DOHH2 (cell line): ENCODE data around the gene IBA57.

Experiments used
- EZH2phosphoT487 ChIP-seq: fragments of 200-600 bp; sonication (generic); IDR thresholded peaks from 2 replicates; pipeline ENCODE4 v1.6.1; 2017; ENCODE audit warnings: borderline replicate concordance, mild to moderate bottlenecking, antibody characterized with exemption, low read length, moderate library complexity, mixed read lengths
- TF ChIP-seq, protein P1 (sequence below): fragments of 200-600 bp; sonication (generic); IDR thresholded peaks from one replicate; pipeline ENCODE4 v1.5.1; 2014; ENCODE audit warnings: antibody characterized with exemption, mild to moderate bottlenecking, low read depth, low read length; ENCODE audit not compliant: poor library complexity, severe bottlenecking

DNA sequence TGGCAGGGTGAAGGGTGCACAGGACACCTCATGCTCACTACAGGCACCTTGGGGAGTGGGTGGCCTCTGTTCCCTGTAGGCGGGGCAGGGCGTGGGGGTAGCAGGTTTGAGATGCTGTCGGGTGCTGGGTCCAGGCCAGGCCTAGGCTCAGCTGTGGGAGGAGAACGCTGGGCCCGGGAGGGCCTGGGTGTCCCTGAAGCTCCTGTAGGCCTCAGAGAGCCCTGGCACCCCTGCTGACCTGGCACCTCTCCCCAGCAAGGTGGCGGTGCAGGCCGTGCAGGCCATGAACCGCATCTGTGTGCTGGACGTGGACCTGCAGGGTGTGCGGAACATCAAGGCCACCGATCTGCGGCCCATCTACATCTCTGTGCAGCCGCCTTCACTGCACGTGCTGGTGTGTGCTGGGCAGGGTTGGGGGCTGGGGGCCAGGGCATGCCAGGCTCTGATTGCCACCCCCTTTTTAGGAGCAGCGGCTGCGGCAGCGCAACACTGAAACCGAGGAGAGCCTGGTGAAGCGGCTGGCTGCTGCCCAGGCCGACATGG lies 18.4 kb upstream of the IBA57 start:
- TF ChIP-seq, protein P1, sequence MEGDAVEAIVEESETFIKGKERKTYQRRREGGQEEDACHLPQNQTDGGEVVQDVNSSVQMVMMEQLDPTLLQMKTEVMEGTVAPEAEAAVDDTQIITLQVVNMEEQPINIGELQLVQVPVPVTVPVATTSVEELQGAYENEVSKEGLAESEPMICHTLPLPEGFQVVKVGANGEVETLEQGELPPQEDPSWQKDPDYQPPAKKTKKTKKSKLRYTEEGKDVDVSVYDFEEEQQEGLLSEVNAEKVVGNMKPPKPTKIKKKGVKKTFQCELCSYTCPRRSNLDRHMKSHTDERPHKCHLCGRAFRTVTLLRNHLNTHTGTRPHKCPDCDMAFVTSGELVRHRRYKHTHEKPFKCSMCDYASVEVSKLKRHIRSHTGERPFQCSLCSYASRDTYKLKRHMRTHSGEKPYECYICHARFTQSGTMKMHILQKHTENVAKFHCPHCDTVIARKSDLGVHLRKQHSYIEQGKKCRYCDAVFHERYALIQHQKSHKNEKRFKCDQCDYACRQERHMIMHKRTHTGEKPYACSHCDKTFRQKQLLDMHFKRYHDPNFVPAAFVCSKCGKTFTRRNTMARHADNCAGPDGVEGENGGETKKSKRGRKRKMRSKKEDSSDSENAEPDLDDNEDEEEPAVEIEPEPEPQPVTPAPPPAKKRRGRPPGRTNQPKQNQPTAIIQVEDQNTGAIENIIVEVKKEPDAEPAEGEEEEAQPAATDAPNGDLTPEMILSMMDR = no peak
- TF ChIP-seq EZH2phosphoT487 = no peak
